Retinal pigment epithelial cell (primary cell): ENCODE measurements around the gene CRELD2.

ENCODE experiments used
- DNase-seq: peaks from one replicate; pipeline ENCODE4 v3.0.0-alpha.2; 2010; ENCODE audit warnings: low read depth
- H3K4me3 ChIP-seq: 2 replicates; pipeline ENCODE4 v1.5.1; 2011; ENCODE audit warnings: mild to moderate bottlenecking, low read length, control low read depth, moderate library complexity
- TF ChIP-seq, protein P1 (sequence below): conservative IDR thresholded peaks from 2 replicates; pipeline ENCODE4 v1.5.1; 2011; ENCODE audit warnings: low read depth, low read length, control low read depth, inconsistent platforms

CRELD2 gene

DNA sequence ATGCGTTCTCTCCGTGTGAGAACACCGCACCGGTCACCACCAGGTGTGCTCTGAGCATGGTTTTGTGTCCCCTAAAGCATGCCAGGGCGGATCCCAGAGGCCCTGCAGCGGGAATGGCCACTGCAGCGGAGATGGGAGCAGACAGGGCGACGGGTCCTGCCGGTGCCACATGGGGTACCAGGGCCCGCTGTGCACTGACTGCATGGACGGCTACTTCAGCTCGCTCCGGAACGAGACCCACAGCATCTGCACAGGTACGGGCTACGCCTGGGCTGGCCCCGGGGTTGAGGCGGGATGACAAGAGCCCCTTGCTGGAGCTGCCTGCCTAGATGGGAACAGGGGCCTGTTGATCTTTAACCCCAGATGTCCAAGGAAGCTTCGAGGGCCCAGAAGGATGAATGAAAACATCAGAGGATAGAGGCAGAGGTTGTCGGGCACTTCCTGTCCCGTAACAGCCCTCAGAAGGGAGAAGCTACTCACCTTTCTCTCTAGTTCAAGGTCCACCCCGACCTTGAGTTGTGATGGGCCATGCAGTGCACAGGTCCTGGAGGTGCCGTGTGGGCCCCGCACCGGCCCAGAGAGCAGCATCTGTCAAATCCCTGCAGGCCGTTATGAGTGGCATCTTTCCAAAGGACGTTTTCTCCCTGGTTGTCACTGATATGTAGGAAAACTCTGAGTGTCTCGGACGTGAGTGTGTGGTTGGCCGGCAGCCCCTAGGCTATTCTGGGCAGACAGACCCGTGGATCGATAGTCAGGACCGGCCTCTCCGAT lies 3.3 kb downstream of the CRELD2 start:
- H3K4me3 ChIP-seq, result no peak overlapping the region
- TF ChIP-seq, protein P1, sequence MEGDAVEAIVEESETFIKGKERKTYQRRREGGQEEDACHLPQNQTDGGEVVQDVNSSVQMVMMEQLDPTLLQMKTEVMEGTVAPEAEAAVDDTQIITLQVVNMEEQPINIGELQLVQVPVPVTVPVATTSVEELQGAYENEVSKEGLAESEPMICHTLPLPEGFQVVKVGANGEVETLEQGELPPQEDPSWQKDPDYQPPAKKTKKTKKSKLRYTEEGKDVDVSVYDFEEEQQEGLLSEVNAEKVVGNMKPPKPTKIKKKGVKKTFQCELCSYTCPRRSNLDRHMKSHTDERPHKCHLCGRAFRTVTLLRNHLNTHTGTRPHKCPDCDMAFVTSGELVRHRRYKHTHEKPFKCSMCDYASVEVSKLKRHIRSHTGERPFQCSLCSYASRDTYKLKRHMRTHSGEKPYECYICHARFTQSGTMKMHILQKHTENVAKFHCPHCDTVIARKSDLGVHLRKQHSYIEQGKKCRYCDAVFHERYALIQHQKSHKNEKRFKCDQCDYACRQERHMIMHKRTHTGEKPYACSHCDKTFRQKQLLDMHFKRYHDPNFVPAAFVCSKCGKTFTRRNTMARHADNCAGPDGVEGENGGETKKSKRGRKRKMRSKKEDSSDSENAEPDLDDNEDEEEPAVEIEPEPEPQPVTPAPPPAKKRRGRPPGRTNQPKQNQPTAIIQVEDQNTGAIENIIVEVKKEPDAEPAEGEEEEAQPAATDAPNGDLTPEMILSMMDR, result no peak
- DNase-seq, result no peak

DNA sequence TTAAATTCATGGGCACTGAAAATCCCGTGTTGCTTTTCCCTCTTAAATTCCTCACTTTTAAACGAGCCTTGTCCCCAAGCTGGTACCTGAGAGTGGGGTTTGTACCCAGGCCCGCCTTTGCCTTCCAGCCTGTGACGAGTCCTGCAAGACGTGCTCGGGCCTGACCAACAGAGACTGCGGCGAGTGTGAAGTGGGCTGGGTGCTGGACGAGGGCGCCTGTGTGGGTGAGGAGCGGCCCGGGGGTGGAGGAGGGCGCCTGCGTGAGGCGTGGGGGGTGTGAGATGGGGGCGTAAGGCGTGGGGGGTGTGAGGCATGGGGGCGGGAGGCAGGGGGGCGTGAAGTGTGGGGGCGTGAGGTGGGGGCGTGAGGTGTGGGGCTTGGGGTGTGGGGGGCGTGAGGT lies 4.0 kb downstream of the CRELD2 start:
- TF ChIP-seq, protein P1, result no peak
- H3K4me3 ChIP-seq, result no peak overlapping the region
- no peak for DNase-seq

- TF ChIP-seq, protein P1, result no peak
- DNase-seq, result no peak
- H3K4me3 ChIP-seq, result no peak overlapping the region
Observed at GRCh38 chr22:49922926-49923325, 4.5 kb downstream of the CRELD2 start.

DNA sequence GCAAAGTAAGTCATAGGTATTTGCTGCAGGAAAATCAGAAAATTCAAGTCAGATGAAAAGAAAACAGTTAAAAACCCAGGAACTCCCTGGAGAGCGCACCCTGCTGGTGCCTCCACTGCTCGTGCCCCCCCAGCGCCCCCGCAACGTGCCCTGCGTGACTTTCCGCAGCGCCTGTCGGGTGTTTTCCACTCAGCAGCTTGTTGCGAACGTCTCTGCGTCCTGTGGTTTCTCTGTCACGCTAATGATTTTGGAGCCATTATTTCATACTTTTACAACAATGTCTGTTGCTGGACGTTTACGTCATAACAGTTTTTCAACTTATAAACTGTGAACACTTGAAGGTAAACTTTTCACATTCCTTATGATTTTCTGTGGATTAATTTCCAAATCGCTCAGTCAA lies 5.0 kb downstream of the CRELD2 start:
- no peak for DNase-seq
- no peak overlapping the region for H3K4me3 ChIP-seq
- TF ChIP-seq, protein P1, result peak; percentile 36

DNA sequence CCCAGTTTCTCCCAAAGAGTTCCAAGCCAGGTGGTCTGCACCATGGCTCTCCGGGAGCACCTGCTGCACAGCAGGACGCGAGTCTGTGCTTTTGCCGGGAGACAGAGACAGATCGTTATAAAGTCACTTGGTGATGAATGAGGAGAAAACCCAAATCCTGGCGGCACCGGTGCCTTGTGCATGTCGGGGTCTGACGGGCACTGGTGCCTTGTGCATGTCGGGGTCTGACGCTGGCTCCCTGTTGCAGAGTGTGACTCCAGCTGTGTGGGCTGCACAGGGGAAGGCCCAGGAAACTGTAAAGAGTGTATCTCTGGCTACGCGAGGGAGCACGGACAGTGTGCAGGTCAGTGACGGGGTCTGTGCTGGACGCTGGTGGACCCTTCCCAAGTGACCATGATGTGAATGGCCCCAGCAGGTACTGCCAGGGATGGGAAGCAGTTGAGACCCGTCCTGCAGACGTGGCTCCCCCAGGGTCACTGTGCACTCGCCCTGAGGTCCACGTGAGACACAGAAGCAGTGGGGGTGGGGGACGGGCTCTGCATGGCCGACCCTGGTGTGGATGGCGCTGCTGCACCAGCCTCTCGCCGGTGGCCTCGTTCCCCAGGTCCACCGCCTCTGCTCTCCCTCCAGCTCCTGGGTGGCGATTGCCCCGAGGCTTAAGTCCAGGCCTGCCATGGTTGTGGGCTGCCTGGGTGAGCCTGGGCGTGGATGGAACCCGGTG lies 5.8 kb downstream of the CRELD2 start:
- TF ChIP-seq, protein P1, result no peak
- H3K4me3 ChIP-seq, result no peak overlapping the region
- DNase-seq, result no peak

- TF ChIP-seq, protein P1, result no peak
- DNase-seq, result no peak
- no peak overlapping the region for H3K4me3 ChIP-seq
Observed at GRCh38 chr22:49925525-49926128, 7.2 kb downstream of the CRELD2 start.
